ENCODE measurements around the gene SEZ6. TPM values are rescaled to one million over a fixed set of nuclear protein-coding genes. Genes with fewer than 3 reads are reported as not detected.

Gene SEZ6
- total RNA-seq, 4 donors from 2014 or later, result 0.13 TPM; not detected in 3

- TF ChIP-seq POLR2AphosphoS5 (IDR thresholded peaks at IDR 0.05), result no peak
- TF ChIP-seq CTCF (IDR thresholded peaks at IDR 0.05), result no peak
- TF ChIP-seq POLR2A (IDR thresholded peaks at IDR 0.05), result no peak
- no peak for TF ChIP-seq EP300 (IDR thresholded peaks at IDR 0.05)
- Histone ChIP-seq H3K4me3 (no peak overlapping the region), H3K27ac (no peak overlapping the region), H3K27me3 (peaks cover 51% of the 10 kb centered on the region), H3K4me1 (peaks cover 0 to 14% (median 6%) of the 10 kb centered on the region in 3 donors), H3K9me3 (no peaks in the 10 kb centered on the region), H3K36me3 (no peaks in the 10 kb centered on the region)
- no peak for ATAC-seq
- 73% methylated on average over 3 of the region's 3 CpGs; no CpG with 5 or more reads in 1 of the 2 donors for WGBS, 2 donors (ENCODE audit: low coverage in 1 of 2)
Measured at GRCh38 chr17:29008591-29008990, 2.8 kb upstream of the SEZ6 start.

GRCh38 chr17:29007860-29008455 is 2.1 kb upstream of the SEZ6 start:
- Histone ChIP-seq H3K4me3 (no peak overlapping the region), H3K4me1 (peaks cover 0 to 14% (median 6%) of the 10 kb centered on the region in 3 donors), H3K36me3 (no peaks in the 10 kb centered on the region), H3K27me3 (peaks cover 57% of the 10 kb centered on the region), H3K9me3 (no peaks in the 10 kb centered on the region), H3K27ac (no peak overlapping the region)
- WGBS, 2 donors (ENCODE audit: low coverage in 1 of 2), result 39% methylated on average over 2 of the region's 2 CpGs; no CpG with 5 or more reads in 1 of the 2 donors
- ATAC-seq, result no peak
- TF ChIP-seq EP300 (IDR thresholded peaks at IDR 0.05) (no peak), POLR2AphosphoS5 (IDR thresholded peaks at IDR 0.05) (no peak)

GRCh38 chr17:29007456-29007855 is 1.6 kb upstream of the SEZ6 start:
- no peak for ATAC-seq
- Histone ChIP-seq H3K27ac (no peak overlapping the region), H3K36me3 (no peaks in the 10 kb centered on the region), H3K27me3 (peaks cover 62% of the 10 kb centered on the region), H3K9me3 (no peaks in the 10 kb centered on the region), H3K4me3 (no peak overlapping the region), H3K4me1 (peaks cover 0 to 14% (median 6%) of the 10 kb centered on the region in 3 donors)
- TF ChIP-seq POLR2A (IDR thresholded peaks at IDR 0.05) (no peak), CTCF (IDR thresholded peaks at IDR 0.05) (no peak), POLR2AphosphoS5 (IDR thresholded peaks at IDR 0.05) (no peak), EP300 (IDR thresholded peaks at IDR 0.05) (no peak)
- 17 to 40% methylated on average over 1 to 2 of the region's 2 CpGs for WGBS, 2 donors (ENCODE audit: low coverage in 1 of 2)

GRCh38 chr17:29004081-29004692 is 1.6 kb downstream of the SEZ6 start:
- peaks cover 67% of the 10 kb centered on the region for H3K27me3 ChIP-seq
- no CpG with 5 or more reads among the region's 20 CpGs for WGBS, 2 donors (ENCODE audit: low coverage in 1 of 2)

GRCh38 chr17:29003289-29003688 is 2.5 kb downstream of the SEZ6 start:
- Histone ChIP-seq H3K9me3 (no peaks in the 10 kb centered on the region), H3K4me1 (peaks cover 0 to 14% (median 6%) of the 10 kb centered on the region in 3 donors), H3K36me3 (no peaks in the 10 kb centered on the region), H3K4me3 (no peak overlapping the region), H3K27me3 (peaks cover 63% of the 10 kb centered on the region), H3K27ac (no peak overlapping the region)
- no peak for ATAC-seq
- TF ChIP-seq POLR2A (IDR thresholded peaks at IDR 0.05), result no peak
- no peak for TF ChIP-seq POLR2AphosphoS5 (IDR thresholded peaks at IDR 0.05)
- no peak for TF ChIP-seq CTCF (IDR thresholded peaks at IDR 0.05)
- TF ChIP-seq EP300 (IDR thresholded peaks at IDR 0.05), result no peak
- WGBS, 2 donors (ENCODE audit: low coverage in 1 of 2), result 83% methylated on average over 4 of the region's 12 CpGs; no CpG with 5 or more reads in 1 of the 2 donors

More at GRCh38 chr17:29004081-29004692, 1.6 kb downstream of the SEZ6 start:
- ATAC-seq, result no peak
- no peak for TF ChIP-seq POLR2AphosphoS5 (IDR thresholded peaks at IDR 0.05)
- TF ChIP-seq POLR2A (IDR thresholded peaks at IDR 0.05), result no peak
- no peak for TF ChIP-seq EP300 (IDR thresholded peaks at IDR 0.05)
- TF ChIP-seq CTCF (IDR thresholded peaks at IDR 0.05), result no peak
- peaks cover 0 to 14% (median 6%) of the 10 kb centered on the region in 3 donors for H3K4me1 ChIP-seq
- no peak overlapping the region for H3K4me3 ChIP-seq
- H3K27ac ChIP-seq, result no peak overlapping the region
- H3K36me3 ChIP-seq, result no peaks in the 10 kb centered on the region
- H3K9me3 ChIP-seq, result no peaks in the 10 kb centered on the region
